ENCODE measurements around the gene NSMCE1. TPM values are rescaled to one million over a fixed set of nuclear protein-coding genes. Genes with fewer than 3 reads are reported as not detected.

Gene NSMCE1
- total and polyA plus RNA-seq, 2 of the 4 experiments (the other 2 are of a cell fraction), result 47.5 to 120 TPM

GRCh38 chr16:27185776-27186130 is 82.8 kb downstream of the NSMCE1 start:
- TF ChIP-seq POLR2A (IDR thresholded peaks at IDR 0.05; ENCODE audit: low read depth, low read length) (no peak), BHLHE40 (IDR thresholded peaks at IDR 0.05; ENCODE audit: low read depth, low read length) (no peak)
- intact Hi-C loops (cut with micrococcal nuclease) (no loop called here), in situ Hi-C loops (cut with MboI; ENCODE audit: low sequenced_read_pairs) (no loop called here), dilution Hi-C loops (cut with HindIII; ENCODE audit: low sequenced_read_pairs, unreplicated experiment) (no loop called here)
- CTCF ChIA-PET, result no interaction called here
- H2BK5ac ChIP-seq (ENCODE audit: low read depth, low read length, poor library complexity, severe bottlenecking), result no peak overlapping the region
- no peak overlapping the region for H2AK5ac ChIP-seq (ENCODE audit: low read depth, low read length)
- H4K5ac ChIP-seq (ENCODE audit: low read depth, low read length), result no peak overlapping the region
- no peak overlapping the region for H3K4me2 ChIP-seq (ENCODE audit: low read depth, low read length)
- no peak overlapping the region for H2BK15ac ChIP-seq (ENCODE audit: low read depth, low read length)
- POLR2A ChIA-PET (ENCODE audit: unreplicated experiment), result no interaction called here
- H3K4me3 ChIP-seq (ENCODE audit: insufficient read depth, low read depth, low read length), result no peak overlapping the region
- H3K14ac ChIP-seq (replicated peaks; ENCODE audit: low read depth, low read length), result no peak overlapping the region
- no peak overlapping the region for H3K56ac ChIP-seq (ENCODE audit: extremely low read depth, insufficient read depth, low read length)
- no peak overlapping the region for H2AK9ac ChIP-seq (replicated peaks; ENCODE audit: low read depth, low read length, poor library complexity)
- no peak for ATAC-seq (ENCODE audit: low read depth)
- H3K9ac ChIP-seq (ENCODE audit: low read depth, low read length), result no peak overlapping the region
- peaks cover 3% of the 10 kb centered on the region for H3K9me3 ChIP-seq (ENCODE audit: control insufficient read depth, insufficient read depth, low read length)
- H2BK120ac ChIP-seq (ENCODE audit: low read depth, low read length), result no peak overlapping the region
- no peak overlapping the region for H3K23ac ChIP-seq (ENCODE audit: low read depth, low read length)
- no peak for DNase-seq
- WGBS, 2 experiments (ENCODE audit: extremely low coverage in 2 of 2, insufficient read length in 1 of 2), result no CpG with 5 or more reads among the region's 1 CpG
- no peak overlapping the region for H2BK20ac ChIP-seq (ENCODE audit: low read depth, low read length)
- no peaks in the 10 kb centered on the region for H4K20me1 ChIP-seq (ENCODE audit: insufficient read depth, low read length)
- H3K36me3 ChIP-seq (ENCODE audit: control insufficient read depth, insufficient read depth, low read length), result no peaks in the 10 kb centered on the region
- no peaks in the 10 kb centered on the region for H3K9me1 ChIP-seq (ENCODE audit: insufficient read depth, low read length)
- no peak overlapping the region for H3K18ac ChIP-seq (ENCODE audit: low read depth, low read length)
- no peaks in the 10 kb centered on the region for H3K79me1 ChIP-seq (ENCODE audit: low read depth in 1 of 2, low read length in 2 of 2)
- no peak overlapping the region for H3K4ac ChIP-seq (ENCODE audit: low read depth, low read length)
- H4K8ac ChIP-seq (ENCODE audit: low read depth in 2 of 2, low read length in 2 of 2), result no peak overlapping the region
- no peaks in the 10 kb centered on the region for H3K4me1 ChIP-seq (ENCODE audit: control insufficient read depth, insufficient read depth, low read length)
- peaks cover 12% of the 10 kb centered on the region for H3K27me3 ChIP-seq (ENCODE audit: control insufficient read depth, insufficient read depth, low read length)
- H4K91ac ChIP-seq (ENCODE audit: insufficient read depth, low read depth, low read length), result no peak overlapping the region
- no peak overlapping the region for H2AFZ ChIP-seq (replicated peaks; ENCODE audit: low read length, poor library complexity)
- BruUV-seq (replicated peaks), result no TSS peak
- no peak overlapping the region for H3K27ac ChIP-seq (ENCODE audit: insufficient read depth, low read length)
